GM23248 (cell line): ENCODE data around the gene EDN3. TPM values are rescaled to one million over a fixed set of nuclear protein-coding genes. Genes with fewer than 3 reads are reported as not detected.

ENCODE experiments used
- DNase-seq: peaks from one replicate; pipeline ENCODE4 v3.0.0-alpha.2; 2015
- H2AFZ ChIP-seq: fragments of 200-600 bp; sonication (generic); 2 replicates; pipeline ENCODE4 v1.6.1; 2016; ENCODE audit warnings: antibody characterized with exemption
- H3F3A ChIP-seq: fragments of 200-600 bp; sonication (generic); 2 replicates; pipeline ENCODE4 v1.6.1; 2016; ENCODE audit warnings: mild to moderate bottlenecking, antibody characterized with exemption, mixed run types; ENCODE audit not compliant: insufficient read depth
- H3K27ac ChIP-seq: fragments of 200-600 bp; sonication (generic); 2 replicates; pipeline ENCODE4 v1.5.1; 2016; ENCODE audit warnings: mild to moderate bottlenecking
- H3K27me3 ChIP-seq: fragments of 200-600 bp; sonication (generic); replicated peaks from 2 replicates; pipeline ENCODE4 v1.6.1; 2016; ENCODE audit warnings: mild to moderate bottlenecking; ENCODE audit not compliant: insufficient read depth
- H3K36me3 ChIP-seq: fragments of 200-600 bp; sonication (generic); 2 replicates; pipeline ENCODE4 v1.6.1; 2016; ENCODE audit warnings: low read depth, mild to moderate bottlenecking
- H3K4me1 ChIP-seq: fragments of 200-600 bp; sonication (generic); 2 replicates; pipeline ENCODE4 v1.6.1; 2016; ENCODE audit warnings: mild to moderate bottlenecking; ENCODE audit not compliant: insufficient read depth
- H3K4me2 ChIP-seq: fragments of 200-600 bp; sonication (generic); one replicate; pipeline ENCODE4 v1.6.1; 2016; ENCODE audit warnings: mild to moderate bottlenecking; ENCODE audit not compliant: unreplicated experiment
- H3K4me3 ChIP-seq: fragments of 200-600 bp; sonication (generic); 2 replicates; pipeline ENCODE4 v1.5.1; 2016; ENCODE audit warnings: mild to moderate bottlenecking
- H3K79me2 ChIP-seq: fragments of 200-600 bp; sonication (generic); 2 replicates; pipeline ENCODE4 v1.6.1; 2016; ENCODE audit warnings: mild to moderate bottlenecking; ENCODE audit not compliant: insufficient read depth
- H3K9ac ChIP-seq: fragments of 200-600 bp; sonication (generic); 2 replicates; pipeline ENCODE4 v1.6.1; 2016; ENCODE audit warnings: mild to moderate bottlenecking
- H3K9me2 ChIP-seq: fragments of 200-600 bp; sonication (generic); 2 replicates; pipeline ENCODE4 v1.6.1; 2016; ENCODE audit warnings: mixed run types, mild to moderate bottlenecking, moderate library complexity; ENCODE audit not compliant: insufficient read depth
- H3K9me3 ChIP-seq: fragments of 200-600 bp; sonication (generic); one replicate; pipeline ENCODE4 v1.6.1; 2017; ENCODE audit warnings: low read depth
- H4K20me1 ChIP-seq: fragments of 200-600 bp; sonication (generic); 2 replicates; pipeline ENCODE4 v1.6.0; 2016; ENCODE audit not compliant: insufficient read depth
- EZH2 ChIP-seq: fragments of 200-600 bp; sonication (generic); IDR thresholded peaks from 2 replicates; pipeline ENCODE4 v1.6.1; 2018; ENCODE audit warnings: antibody characterized with exemption, mild to moderate bottlenecking; ENCODE audit not compliant: insufficient read depth, poor library complexity, severe bottlenecking
- EZH2phosphoT487 ChIP-seq: fragments of 200-600 bp; sonication (generic); IDR thresholded peaks from 2 replicates; pipeline ENCODE4 v1.6.1; 2018; ENCODE audit warnings: antibody characterized with exemption, moderate library complexity, mild to moderate bottlenecking, low read depth; ENCODE audit not compliant: insufficient read depth
- WGBS, 2 experiments: methylation state at CpG; one replicate each; pipeline ENCODE4 v1.1.6; 2015 to 2017; ENCODE audit warnings: low lambda C conversion rate in 2 of 2, low coverage in 1 of 2; ENCODE audit errors: missing lambda C conversion rate in 2 of 2; 5-methylcytosine and 5-hydroxymethylcytosine counted together
- in situ Hi-C: fragments of 300-500 bp; cut with MboI; formaldehyde crosslinking; loops from 2 replicates; pipeline ENCODE4 v1.15.0; 2020
- polyA plus RNA-seq: library from polyadenylated mRNA; unstranded; fragments of >200 nt; fragmentation: Nextera tagmentation; extraction: Ambion mirVana; gene quantifications from 2 replicates; pipeline ENCODE4 v1.2.1, GENCODE V29; 2016
- total RNA-seq: library from RNA; depleted of rRNA; stranded (reverse); fragments of >200 nt; shearing (Covaris generic); gene quantifications from 2 replicates; pipeline ENCODE4 v1.2.3, GENCODE V29; 2014

The EDN3 gene
- total and polyA plus RNA-seq, 2 experiments from 2014 or later: not detected

- WGBS, 2 experiments: 55% methylated on average over 2 of the region's 2 CpGs; no CpG with 5 or more reads in 1 of the 2 experiments
These were observed 25.8 kb downstream of the EDN3 start for GRCh38 chr20:59326188-59326587.

DNA sequence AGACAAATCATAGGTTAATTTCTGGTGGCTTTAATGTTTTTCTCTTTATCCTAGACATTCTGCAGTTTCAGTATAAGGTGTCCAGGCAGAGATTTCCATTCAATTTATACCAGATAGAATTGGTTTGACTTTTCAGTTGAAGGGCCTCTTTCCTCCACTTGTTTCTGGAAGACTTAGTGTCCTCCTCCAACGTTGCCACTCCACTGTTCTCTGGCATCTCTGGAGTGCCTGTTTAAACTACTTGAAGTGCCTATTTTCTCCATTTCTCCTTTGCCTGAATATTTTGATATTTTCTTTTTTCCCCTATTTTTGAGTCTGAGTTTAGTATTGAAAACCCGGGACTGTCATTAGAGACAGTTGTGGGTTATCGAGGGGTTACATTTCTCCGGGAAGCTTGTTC lies 27.7 kb downstream of the EDN3 start:
- Histone ChIP-seq H3K79me2 (no peaks in the 10 kb centered on the region), H3K9me3 (no peaks in the 10 kb centered on the region), H3K4me2 (no peak overlapping the region), H4K20me1 (no peaks in the 10 kb centered on the region), H3K27ac (no peak overlapping the region), H3K4me3 (no peak overlapping the region), H3K27me3 (0 out of 2 replicates have a peak, but pooled peaks cover 4% of the 10 kb centered on the region), H3K4me1 (no peaks in the 10 kb centered on the region), H3F3A (no peaks in the 10 kb centered on the region), H3K9me2 (no peaks in the 10 kb centered on the region), H3K36me3 (no peaks in the 10 kb centered on the region), H3K9ac (no peak overlapping the region), H2AFZ (no peak overlapping the region)
- TF ChIP-seq EZH2phosphoT487: no peak
- TF ChIP-seq EZH2: no peak
- 53 to 55% methylated on average over 4 of the region's 4 CpGs for WGBS, 2 experiments
- no peak for DNase-seq
- in situ Hi-C loops: no loop called here

More at GRCh38 chr20:59326188-59326587, 25.8 kb downstream of the EDN3 start:
- Histone ChIP-seq H3K27me3 (0 out of 2 replicates have a peak, but pooled peaks cover 4% of the 10 kb centered on the region), H3K9me3 (no peaks in the 10 kb centered on the region), H3K4me1 (no peaks in the 10 kb centered on the region), H3K27ac (no peak overlapping the region), H3K79me2 (no peaks in the 10 kb centered on the region), H3K9me2 (no peaks in the 10 kb centered on the region), H2AFZ (no peak overlapping the region), H3F3A (no peaks in the 10 kb centered on the region), H3K4me3 (no peak overlapping the region), H3K4me2 (no peak overlapping the region), H3K9ac (no peak overlapping the region), H4K20me1 (no peaks in the 10 kb centered on the region), H3K36me3 (no peaks in the 10 kb centered on the region)
- TF ChIP-seq EZH2 (no peak), EZH2phosphoT487 (no peak)
- DNase-seq: no peak
- in situ Hi-C loops: no loop called here

DNA sequence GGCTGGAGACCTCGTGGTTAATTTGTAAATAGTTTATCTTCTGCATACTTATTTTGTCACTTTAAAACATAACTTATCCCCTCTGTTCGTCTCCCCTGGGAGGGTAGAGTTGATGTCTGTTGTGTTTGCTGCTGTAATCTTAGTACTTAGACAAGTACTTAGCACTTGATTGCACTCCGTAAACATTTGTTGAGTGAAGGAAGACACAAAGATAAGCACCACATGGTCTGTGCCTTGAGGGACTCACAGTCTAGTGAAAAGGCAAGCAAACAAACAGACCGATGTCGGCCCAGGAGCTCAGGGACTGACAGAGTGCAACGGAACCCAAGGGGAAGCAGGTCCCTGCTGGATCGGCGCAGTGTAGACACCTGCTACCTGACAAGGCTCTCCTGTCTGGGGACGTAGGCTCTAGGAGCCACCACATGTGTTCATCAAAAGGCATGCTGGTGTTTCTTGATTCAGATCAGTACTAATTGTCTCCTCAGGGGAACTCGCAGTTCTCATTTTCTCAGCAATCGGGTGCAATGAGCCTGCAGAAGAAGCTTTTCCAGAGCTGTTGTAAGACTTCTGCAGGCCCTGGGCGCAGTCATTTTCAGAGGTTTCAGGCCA lies 31.4 kb downstream of the EDN3 start:
- Histone ChIP-seq H3K9me2 (no peaks in the 10 kb centered on the region), H3K27ac (no peak overlapping the region), H3K36me3 (no peaks in the 10 kb centered on the region), H3K27me3 (no peaks in the 10 kb centered on the region), H3K4me3 (no peak overlapping the region), H3K9ac (no peak overlapping the region), H3K9me3 (no peaks in the 10 kb centered on the region), H3K4me1 (no peaks in the 10 kb centered on the region), H3K79me2 (no peaks in the 10 kb centered on the region), H2AFZ (no peak overlapping the region), H4K20me1 (no peaks in the 10 kb centered on the region), H3K4me2 (no peak overlapping the region), H3F3A (no peaks in the 10 kb centered on the region)
- TF ChIP-seq EZH2 (no peak), EZH2phosphoT487 (no peak)
- no peak for DNase-seq
- in situ Hi-C loops: no loop called here
- 56 to 59% methylated on average over 12 of the region's 12 CpGs for WGBS, 2 experiments

DNA sequence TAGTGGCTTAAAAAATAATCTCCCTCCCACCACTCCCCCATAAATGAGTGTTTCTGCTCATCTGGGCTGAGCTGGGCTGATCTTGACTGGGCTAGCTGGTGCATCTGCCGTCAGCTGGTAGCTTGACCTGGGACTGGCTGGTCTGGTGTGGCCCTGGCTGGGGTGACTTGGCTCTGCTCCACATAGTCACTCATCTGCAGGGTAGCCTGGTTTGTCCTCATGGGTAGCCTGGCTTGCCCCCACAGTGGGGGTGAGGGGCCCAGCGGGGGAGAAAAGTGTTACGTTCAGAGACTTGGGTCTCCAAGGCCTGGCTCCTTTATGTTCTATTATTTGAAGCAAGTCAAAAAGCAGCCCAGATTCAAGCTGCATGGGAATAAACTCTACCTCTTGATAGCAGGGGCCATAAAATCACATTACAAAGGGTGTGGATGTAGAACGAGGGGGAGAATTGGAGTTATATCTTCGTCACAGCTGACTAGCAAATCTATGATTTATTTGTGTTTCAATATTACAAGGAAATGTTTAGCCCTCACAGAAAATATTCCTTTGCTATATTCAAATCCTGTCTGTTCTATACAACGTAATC lies 32.9 kb downstream of the EDN3 start:
- Histone ChIP-seq H2AFZ (no peak overlapping the region), H3K27me3 (no peaks in the 10 kb centered on the region), H3K9me2 (no peaks in the 10 kb centered on the region), H3K79me2 (no peaks in the 10 kb centered on the region), H3K4me2 (no peak overlapping the region), H3K27ac (no peak overlapping the region), H3K4me1 (no peaks in the 10 kb centered on the region), H3K9ac (no peak overlapping the region), H3F3A (no peaks in the 10 kb centered on the region), H3K4me3 (no peak overlapping the region), H4K20me1 (no peaks in the 10 kb centered on the region), H3K9me3 (no peaks in the 10 kb centered on the region), H3K36me3 (no peaks in the 10 kb centered on the region)
- DNase-seq: no peak
- TF ChIP-seq EZH2phosphoT487 (no peak), EZH2 (no peak)
- in situ Hi-C loops: no loop called here
- WGBS, 2 experiments: 49 to 50% methylated on average over 6 of the region's 6 CpGs
